ENCODE measurements around the gene CFAP251. TPM values are rescaled to one million over a fixed set of nuclear protein-coding genes. Genes with fewer than 3 reads are reported as not detected.

The CFAP251 gene

Small RNAs within 50 kb of the gene (small RNA-seq; reads per million reads assigned to genes)
- gene AC069503.3 (ENCODE audit: insufficient read depth) (not detected), gene RF00017 (ENCODE audit: insufficient read depth) (not detected), gene RNU7-170P (ENCODE audit: insufficient read depth) (not detected)

Measured in mesendoderm (in vitro differentiated cells).